Cardiac muscle cell (in vitro differentiated cells and primary cell): ENCODE results near the gene PLSCR1. TPM values are rescaled to one million over a fixed set of nuclear protein-coding genes. Genes with fewer than 3 reads are reported as not detected.
"Not testable (repeated sequence)": the region's sequence is repeated elsewhere in the genome, so short reads cannot be mapped to it uniquely, and the experiment has no call there.

ENCODE experiments used
- DNase-seq, 2 donors: peaks; one replicate each; pipeline versions ENCODE4 v3.0.0 to v3.0.0-alpha.2; 2010 to 2017; ENCODE audit warnings: low read depth in 1 of 2, low spot score in 1 of 2
- H3K27ac ChIP-seq: fragments of 200-600 bp; sonication (generic); 2 replicates; pipeline ENCODE4 v1.5.1; 2016
- H3K27me3 ChIP-seq: fragments of 200-600 bp; sonication (generic); 2 replicates; pipeline ENCODE4 v1.6.0; 2016; ENCODE audit warnings: control low read depth
- H3K36me3 ChIP-seq: fragments of 200-600 bp; sonication (generic); 2 replicates; pipeline ENCODE4 v1.5.1; 2016; ENCODE audit warnings: control low read depth
- H3K4me1 ChIP-seq: fragments of 200-600 bp; sonication (generic); 2 replicates; pipeline ENCODE4 v1.8.1; 2017; ENCODE audit warnings: low read depth, mild to moderate bottlenecking, mixed run types
- H3K4me3 ChIP-seq: fragments of 200-600 bp; sonication (generic); 2 replicates; pipeline ENCODE4 v1.5.1; 2016; ENCODE audit warnings: mild to moderate bottlenecking
- H3K9me3 ChIP-seq: fragments of 200-600 bp; sonication (generic); 2 replicates; pipeline ENCODE4 v1.5.1; 2017; ENCODE audit warnings: low read depth, mild to moderate bottlenecking, control low read depth
- CTCF ChIP-seq: IDR thresholded peaks from 2 replicates; pipeline ENCODE4 v1.5.1; 2012; ENCODE audit warnings: low read depth, mild to moderate bottlenecking, low read length
- polyA plus RNA-seq: library from polyadenylated mRNA; unstranded; fragments of >200 nt; fragmentation: Nextera tagmentation; extraction: Ambion mirVana; gene quantifications from 2 replicates; pipeline ENCODE4 v1.2.1, GENCODE V29; 2016
- total RNA-seq: library from RNA; depleted of rRNA; stranded (reverse); fragments of >200 nt; gene quantifications from 2 replicates; pipeline ENCODE4 v1.2.3, GENCODE V29; 2016

Gene PLSCR1
- total and polyA plus RNA-seq, 2 experiments from 2014 or later, result 20.3 to 22.8 TPM

- no peak overlapping the region for H3K27ac ChIP-seq
- H3K27me3 ChIP-seq, result no peaks in the 10 kb centered on the region
- no peaks in the 10 kb centered on the region for H3K4me1 ChIP-seq
- no peaks in the 10 kb centered on the region for H3K36me3 ChIP-seq
- DNase-seq, result no peak
- H3K4me3 ChIP-seq, result no peak overlapping the region
- H3K9me3 ChIP-seq, result no peaks in the 10 kb centered on the region
- TF ChIP-seq CTCF, result no peak
These were observed 53.1 kb downstream of the PLSCR1 start for GRCh38 chr3:146491303-146491702.

- Histone ChIP-seq H3K27me3 (no peaks in the 10 kb centered on the region), H3K4me1 (no peaks in the 10 kb centered on the region), H3K36me3 (no peaks in the 10 kb centered on the region), H3K27ac (no peak overlapping the region), H3K9me3 (no peaks in the 10 kb centered on the region), H3K4me3 (no peak overlapping the region)
- no peak for TF ChIP-seq CTCF
- DNase-seq, result no peak
These were observed 59.1 kb downstream of the PLSCR1 start for GRCh38 chr3:146485297-146485696.

- Histone ChIP-seq H3K27me3 (no peaks in the 10 kb centered on the region), H3K4me3 (no peak overlapping the region), H3K36me3 (no peaks in the 10 kb centered on the region), H3K4me1 (no peaks in the 10 kb centered on the region), H3K27ac (no peak overlapping the region), H3K9me3 (no peaks in the 10 kb centered on the region)
- DNase-seq, result no peak
- no peak for TF ChIP-seq CTCF
These were observed 68.2 kb downstream of the PLSCR1 start for GRCh38 chr3:146476094-146476740.

GRCh38 chr3:146474976-146475375, 69.4 kb downstream of the PLSCR1 start:
- H3K27ac ChIP-seq, H3K27me3 ChIP-seq, H3K4me1 ChIP-seq, H3K36me3 ChIP-seq, DNase-seq, H3K9me3 ChIP-seq, H3K4me3 ChIP-seq: not testable (repeated sequence)

GRCh38 chr3:146473726-146474125, 70.7 kb downstream of the PLSCR1 start:
- Histone ChIP-seq H3K4me3 (no peak overlapping the region), H3K9me3 (no peaks in the 10 kb centered on the region), H3K4me1 (no peaks in the 10 kb centered on the region), H3K27ac (no peak overlapping the region), H3K36me3 (no peaks in the 10 kb centered on the region), H3K27me3 (no peaks in the 10 kb centered on the region)
- TF ChIP-seq CTCF, result no peak
- DNase-seq, result no peak

- no peak for TF ChIP-seq CTCF
- no peaks in the 10 kb centered on the region for H3K36me3 ChIP-seq
- H3K4me1 ChIP-seq, result no peaks in the 10 kb centered on the region
- H3K4me3 ChIP-seq, result no peak overlapping the region
- no peak overlapping the region for H3K27ac ChIP-seq
- DNase-seq, result no peak
- H3K27me3 ChIP-seq, result no peaks in the 10 kb centered on the region
- no peaks in the 10 kb centered on the region for H3K9me3 ChIP-seq
These were observed 71.8 kb downstream of the PLSCR1 start for GRCh38 chr3:146472611-146473010.
